Ishikawa (cell line): Measurements from ENCODE around the gene EIF3M.

ENCODE experiments used
- EP300 ChIP-seq: IDR thresholded peaks from 2 replicates; pipeline ENCODE4 v1.6.1; 2012; ENCODE audit warnings: borderline replicate concordance
- RAD21 ChIP-seq: IDR thresholded peaks from 2 replicates; pipeline ENCODE4 v1.6.1; 2012; ENCODE audit warnings: low read depth
- REST ChIP-seq: IDR thresholded peaks from 2 replicates; pipeline ENCODE4 v1.6.1; 2012; ENCODE audit warnings: low read depth, mild to moderate bottlenecking
- ZBTB7A ChIP-seq: IDR thresholded peaks from 2 replicates; pipeline ENCODE4 v1.6.1; 2012; ENCODE audit warnings: low read depth
- TF ChIP-seq, protein P1 (sequence below): IDR thresholded peaks from 2 replicates; pipeline ENCODE4 v1.6.1; 2012

DNA sequence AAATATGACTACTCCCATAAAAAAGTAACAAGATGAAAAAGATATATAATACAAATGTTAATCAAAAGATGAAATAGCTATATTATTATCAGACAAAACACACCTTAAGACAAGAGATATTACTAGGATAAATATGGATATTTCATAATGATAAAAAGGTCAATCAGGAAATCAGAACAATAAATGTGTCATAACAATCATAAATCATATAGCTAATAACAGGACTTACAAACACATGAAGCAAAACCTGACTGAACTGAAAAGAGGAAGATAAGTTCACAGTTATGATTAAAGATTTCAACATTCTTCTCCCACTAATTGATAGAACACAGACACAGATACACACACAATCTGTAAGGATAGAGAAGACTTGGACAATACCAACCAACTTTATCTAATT lies 47.2 kb downstream of the EIF3M start:
- TF ChIP-seq REST: no peak
- no peak for TF ChIP-seq RAD21
- no peak for TF ChIP-seq ZBTB7A
- TF ChIP-seq, protein P1, sequence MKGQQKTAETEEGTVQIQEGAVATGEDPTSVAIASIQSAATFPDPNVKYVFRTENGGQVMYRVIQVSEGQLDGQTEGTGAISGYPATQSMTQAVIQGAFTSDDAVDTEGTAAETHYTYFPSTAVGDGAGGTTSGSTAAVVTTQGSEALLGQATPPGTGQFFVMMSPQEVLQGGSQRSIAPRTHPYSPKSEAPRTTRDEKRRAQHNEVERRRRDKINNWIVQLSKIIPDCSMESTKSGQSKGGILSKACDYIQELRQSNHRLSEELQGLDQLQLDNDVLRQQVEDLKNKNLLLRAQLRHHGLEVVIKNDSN: no peak
- TF ChIP-seq EP300: no peak
